D341Med (cell line): ENCODE results near the gene CENPK.
"Not testable (repeated sequence)": the region's sequence is repeated elsewhere in the genome, so short reads cannot be mapped to it uniquely, and the experiment has no call there.

Experiments
- DNase-seq: peaks from one replicate; pipeline ENCODE4 v3.0.0; 2012; ENCODE audit warnings: low spot score

Gene CENPK

DNA sequence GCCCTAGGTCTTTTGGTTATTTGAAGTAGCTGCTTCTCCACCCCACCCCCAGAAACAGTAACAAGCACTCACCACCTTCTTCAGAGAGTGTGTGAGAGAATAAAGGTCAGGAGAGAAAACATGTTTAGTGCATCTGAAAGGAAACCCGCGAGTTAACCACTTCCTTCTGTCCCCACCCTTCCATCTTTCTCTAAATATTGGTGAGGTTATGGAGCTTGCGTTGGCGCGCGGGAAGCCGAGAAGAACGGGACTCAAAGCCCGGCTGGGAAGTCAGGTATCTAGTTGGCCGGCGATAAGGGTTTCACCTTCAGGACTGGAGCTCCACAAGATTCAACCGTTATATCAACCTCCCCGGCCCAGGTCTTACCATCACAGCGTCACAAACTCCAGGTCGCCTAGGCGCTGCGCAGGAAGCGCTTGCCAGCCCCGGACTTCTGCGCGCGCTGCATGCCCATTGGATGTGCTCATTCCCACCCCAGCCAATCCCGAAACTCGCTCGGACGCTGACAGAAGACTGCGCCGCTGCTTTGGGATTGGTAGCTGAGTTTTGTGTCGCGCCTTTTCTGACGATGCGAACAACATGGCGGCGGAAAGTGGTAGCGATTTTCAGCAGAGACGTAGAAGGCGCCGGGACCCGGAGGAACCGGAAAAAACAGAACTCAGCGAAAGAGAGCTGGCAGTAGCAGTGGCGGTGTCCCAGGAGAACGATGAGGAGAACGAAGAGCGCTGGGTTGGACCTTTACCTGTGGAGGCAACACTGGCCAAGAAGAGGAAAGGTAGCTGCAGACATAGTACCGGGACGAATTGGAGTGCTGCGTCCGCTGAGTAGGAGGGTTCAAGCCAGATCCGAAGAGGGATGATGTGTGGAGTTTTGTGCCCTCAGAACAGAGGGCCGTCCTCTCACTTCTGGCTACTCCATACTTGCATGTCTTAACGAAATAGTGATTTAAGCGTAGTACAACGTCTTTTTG lies at the start of gene CENPK, which contains the start of gene PPWD1:
CENPK (minus strand) TSS at position 438 of the 971 bp plus-strand sequence. CDS start 8,261 bp downstream, outside the sequence.
PPWD1 (plus strand) TSS at position 566 of the 971 bp plus-strand sequence; CDS start at position 581, 15 bp downstream.
- DNase-seq, result peak; percentile 94

DNA sequence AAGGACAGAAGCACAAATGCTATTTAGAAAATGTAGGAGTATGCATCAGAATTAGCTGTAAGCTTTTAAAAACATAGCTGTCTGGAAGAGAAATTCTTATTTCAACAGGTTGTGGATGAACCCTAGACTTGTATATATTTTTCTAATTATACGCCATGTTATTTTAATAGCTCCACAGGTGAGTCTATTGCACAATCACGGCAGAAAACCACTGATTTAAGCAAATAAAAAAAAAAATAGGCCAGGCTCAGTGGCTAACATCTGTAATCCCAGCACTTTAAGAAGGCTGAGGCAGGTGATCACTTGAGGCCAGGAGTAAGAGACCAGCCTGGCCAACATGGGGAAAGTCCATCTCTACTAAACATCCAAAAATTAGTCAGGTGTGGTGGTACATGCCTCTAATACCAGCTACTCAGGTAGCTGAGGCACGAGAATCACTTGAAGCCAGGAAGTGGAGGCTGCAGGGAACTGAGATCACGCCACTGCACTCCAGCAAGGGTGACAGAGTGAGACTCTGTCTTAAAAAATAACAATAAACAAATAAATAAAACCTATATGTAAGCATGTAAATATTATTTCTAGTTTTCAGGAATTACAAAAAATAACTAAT lies 49.4 kb upstream of the CENPK start:
- no peak for DNase-seq

DNA sequence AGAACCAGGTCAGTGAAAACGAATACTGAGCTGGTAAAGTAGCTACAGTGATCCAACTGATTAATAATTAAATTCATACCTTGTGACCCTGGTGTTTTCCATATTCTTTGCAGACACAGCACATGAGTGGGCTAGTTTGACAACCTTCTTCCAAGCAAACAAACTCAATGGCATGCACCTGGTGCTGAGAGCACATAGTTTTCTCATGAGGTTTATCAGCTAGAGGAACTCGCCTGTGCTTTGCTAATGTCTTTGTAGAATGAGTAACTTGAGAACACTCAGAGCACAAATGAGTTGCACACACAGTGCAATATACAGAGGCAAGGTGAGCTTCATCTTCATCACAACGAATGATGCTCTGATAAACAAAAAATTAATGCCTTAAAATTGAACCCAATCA lies 48.6 kb upstream of the CENPK start:
- DNase-seq, result no peak

- DNase-seq, result not testable (repeated sequence)
Measured at GRCh38 chr5:65601761-65602160, 38.8 kb upstream of the CENPK start.

DNA sequence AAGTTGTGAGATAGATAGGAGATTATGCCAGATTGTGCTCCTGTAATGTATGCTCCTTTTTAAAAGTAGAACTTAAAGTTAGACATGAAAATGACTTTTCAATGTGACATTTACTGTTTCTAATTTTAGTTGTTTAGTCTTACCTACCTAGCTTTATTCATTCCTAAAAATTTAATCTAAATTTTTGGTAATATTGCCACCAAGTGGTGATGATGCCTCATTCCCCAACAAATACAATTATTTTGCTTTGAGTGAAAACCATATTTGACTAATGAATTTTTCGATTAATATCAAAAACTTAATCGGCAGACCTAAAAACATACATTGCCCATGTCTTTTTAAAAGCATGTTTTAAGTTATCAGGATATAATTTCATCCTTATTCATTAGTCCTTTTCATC lies 25.7 kb upstream of the CENPK start:
- DNase-seq, result no peak

- DNase-seq, result no peak
Measured at GRCh38 chr5:65577141-65577540, 14.2 kb upstream of the CENPK start.

GRCh38 chr5:65570598-65571226 lies 7.7 kb upstream of the CENPK start:
- no peak for DNase-seq

GRCh38 chr5:65566505-65566904 lies 3.5 kb upstream of the CENPK start:
- no peak for DNase-seq

- DNase-seq, result no peak
Measured at GRCh38 chr5:65563777-65564176, 809 bp upstream of the CENPK start.

DNA sequence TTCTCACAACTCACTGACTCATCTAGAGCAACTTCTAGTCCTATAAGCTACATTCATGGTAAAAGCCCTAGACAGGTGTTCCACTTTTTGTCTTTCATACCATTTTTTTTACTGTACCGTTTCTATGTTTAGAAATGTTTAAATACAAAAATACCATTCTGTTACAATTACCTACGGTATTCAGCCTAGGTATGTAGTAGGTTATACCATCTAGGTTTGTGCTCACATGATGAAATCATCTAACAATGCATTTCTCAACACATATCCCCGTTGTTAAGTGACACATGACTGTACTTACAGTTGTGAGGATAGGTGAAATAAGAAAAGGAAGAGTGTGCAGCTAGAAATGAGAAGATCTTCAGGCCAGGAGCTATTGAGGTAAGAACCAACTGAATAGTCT lies 6.2 kb downstream of the CENPK start:
- DNase-seq, result no peak

GRCh38 chr5:65556181-65556580 lies 6.8 kb downstream of the CENPK start:
- DNase-seq, result no peak

GRCh38 chr5:65555287-65555686 lies 7.7 kb downstream of the CENPK start:
- no peak for DNase-seq

- DNase-seq, result no peak
Measured at GRCh38 chr5:65553941-65554340, 9.0 kb downstream of the CENPK start.

DNA sequence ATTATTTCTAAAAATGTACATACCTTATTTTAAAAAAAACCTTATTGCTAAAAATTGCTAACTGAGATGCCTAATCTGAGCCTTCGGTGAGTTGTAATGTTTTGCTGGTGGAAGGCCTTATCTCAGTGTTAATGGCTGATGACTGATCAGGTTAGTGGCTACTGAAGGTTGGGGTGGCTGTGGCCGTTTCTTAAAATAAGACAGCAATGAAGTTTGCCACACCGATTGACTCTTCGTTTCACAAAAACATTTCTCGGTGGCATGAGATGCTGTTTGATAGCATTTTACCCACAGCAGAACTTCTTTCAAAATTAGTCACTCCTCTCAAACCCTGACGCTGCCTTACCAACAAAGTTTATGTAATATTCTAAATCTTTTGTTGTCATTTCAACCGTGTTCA lies 14.7 kb downstream of the CENPK start:
- no peak for DNase-seq

DNA sequence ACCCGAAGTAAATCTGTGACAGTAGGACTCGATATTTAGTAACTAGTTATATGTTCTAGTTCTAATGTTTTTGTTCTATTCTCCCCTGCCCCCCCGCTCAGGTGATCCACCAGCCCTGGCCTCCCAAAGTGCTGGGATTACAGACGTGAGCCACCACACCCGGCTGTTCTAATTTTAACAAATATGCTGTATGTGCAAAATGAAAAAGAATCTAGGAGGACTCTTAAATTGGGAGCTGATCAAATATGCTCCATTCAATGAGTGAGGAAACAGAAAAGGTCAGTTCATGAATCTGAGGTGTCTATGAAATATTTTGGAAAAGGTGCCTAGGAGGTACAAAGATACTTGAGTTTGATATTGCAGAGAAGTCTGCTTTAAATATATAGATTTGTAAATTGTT lies 16.8 kb downstream of the CENPK start:
- no peak for DNase-seq

GRCh38 chr5:65544473-65544872 lies 18.5 kb downstream of the CENPK start:
- DNase-seq, result no peak

DNA sequence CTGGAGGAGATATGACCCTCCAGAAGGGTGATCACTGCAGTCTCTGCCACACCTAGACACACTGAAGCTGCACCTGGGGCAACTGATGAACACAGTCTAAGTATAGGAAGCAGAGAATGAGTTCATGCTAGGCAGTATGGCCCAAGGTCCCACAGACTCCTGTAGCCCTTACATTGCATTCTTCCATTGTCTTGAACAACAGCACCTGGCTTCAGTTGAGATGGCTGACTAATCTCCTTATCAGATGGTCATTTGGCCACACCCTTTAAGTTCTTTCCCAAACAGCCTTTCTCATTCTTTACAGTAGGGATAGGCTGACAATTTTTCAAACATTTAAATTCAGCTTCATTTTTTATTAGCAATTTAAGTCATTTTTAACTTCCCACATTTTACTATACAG lies 23.1 kb downstream of the CENPK start:
- no peak for DNase-seq

DNA sequence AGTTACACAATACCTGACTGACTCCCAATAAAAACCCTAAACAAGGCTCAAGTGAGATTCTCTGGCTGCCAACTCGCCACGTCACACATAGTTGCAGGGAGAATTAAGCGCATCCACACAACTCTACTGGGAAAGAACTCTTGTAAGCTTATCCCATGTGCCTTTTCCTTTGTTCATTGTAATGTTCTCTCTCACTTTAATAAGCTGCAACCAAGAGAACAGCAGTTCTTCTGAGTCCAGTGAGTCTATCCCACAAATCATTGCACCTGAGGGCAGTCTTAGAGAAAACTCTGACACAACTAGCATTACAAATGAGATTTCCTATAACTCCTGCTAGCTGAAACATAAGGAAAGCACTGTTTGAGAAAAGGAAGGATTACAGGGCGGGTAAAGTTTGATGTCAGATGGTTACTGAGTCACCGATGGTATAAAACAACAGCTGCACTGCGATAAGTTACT lies 27.4 kb downstream of the CENPK start:
- DNase-seq, result no peak

DNA sequence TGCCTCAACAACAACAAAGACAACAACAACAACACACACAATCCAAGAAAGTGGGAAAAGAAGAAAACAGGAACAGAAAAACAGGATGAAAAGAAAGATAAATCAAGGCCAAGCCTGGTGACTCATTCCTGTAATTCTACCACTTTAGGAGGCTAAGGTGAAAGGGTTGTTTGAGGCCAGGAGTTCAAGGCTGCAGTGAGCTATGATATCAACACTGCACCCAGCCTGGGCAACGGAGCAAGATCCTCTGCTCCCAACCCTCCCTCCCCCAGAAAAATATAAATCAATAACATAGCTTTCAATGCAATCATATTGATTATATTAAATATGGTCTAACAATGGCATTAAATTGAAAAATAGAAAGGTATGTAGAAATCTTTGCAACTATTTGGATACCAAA lies 32.1 kb downstream of the CENPK start:
- DNase-seq, result no peak

DNA sequence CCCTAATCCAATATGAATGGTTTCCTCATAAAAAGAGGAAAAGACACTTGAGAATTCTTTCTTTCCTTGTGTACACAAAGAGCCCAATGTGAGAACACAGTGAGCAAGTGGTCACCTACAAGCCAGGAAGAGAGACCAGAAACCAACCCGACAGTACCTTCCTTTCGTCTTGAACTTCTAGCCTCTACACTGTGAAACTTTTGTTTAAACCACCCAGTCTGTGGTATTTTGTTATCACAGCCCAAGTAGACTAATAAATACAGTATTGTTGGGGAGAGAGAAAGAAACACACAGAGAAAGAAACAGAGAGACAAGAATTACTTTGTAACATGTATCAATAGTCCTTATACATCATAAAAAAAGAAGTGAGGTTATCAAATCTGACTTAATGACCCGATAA lies 37.2 kb downstream of the CENPK start:
- no peak for DNase-seq

GRCh38 chr5:65512170-65512937 lies 50.6 kb downstream of the CENPK start:
- DNase-seq, result no peak

DNA sequence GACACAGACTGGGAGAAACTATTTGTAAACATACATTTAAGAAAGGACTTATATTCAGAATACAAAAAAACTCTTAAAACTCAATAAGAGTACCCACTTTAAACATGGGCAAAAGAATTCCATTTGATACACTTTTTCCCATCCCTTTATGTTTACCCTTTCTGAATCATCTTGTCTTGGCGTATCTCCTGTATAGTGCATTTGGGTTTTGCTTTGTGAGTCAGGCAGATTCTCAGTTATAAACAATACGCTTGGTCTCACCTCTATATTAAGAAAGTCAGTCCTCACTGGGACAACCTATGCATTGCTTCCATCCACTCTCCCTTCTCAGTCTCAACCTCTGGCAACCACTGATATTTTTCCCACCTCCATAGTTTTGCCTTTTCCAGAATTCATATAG lies 54.0 kb downstream of the CENPK start:
- no peak for DNase-seq
